Colonic mucosa (tissue), 4 donors: ENCODE results near the gene INPP4A. TPM values are rescaled to one million over a fixed set of nuclear protein-coding genes. Genes with fewer than 3 reads are reported as not detected.

Source experiments
- DNase-seq: peaks from one replicate; pipeline ENCODE4 v3.0.0-alpha.2; 2020
- H3K27ac ChIP-seq: fragments of 200-600 bp; one replicate; pipeline ENCODE4 v1.8.0; 2021
- H3K27me3 ChIP-seq: fragments of 200-600 bp; one replicate; pipeline ENCODE4 v1.8.0; 2021
- H3K36me3 ChIP-seq: fragments of 200-600 bp; one replicate; pipeline ENCODE4 v1.8.0; 2021
- H3K4me1 ChIP-seq: fragments of 200-600 bp; one replicate; pipeline ENCODE4 v1.8.0; 2021; ENCODE audit warnings: mild to moderate bottlenecking
- H3K4me3 ChIP-seq: fragments of 200-600 bp; one replicate; pipeline ENCODE4 v1.8.0; 2021
- H3K9ac ChIP-seq, 2 donors: one replicate each; pipeline ENCODE4 v1.7.0; 2013; ENCODE audit warnings: control low read depth in 2 of 2, low read depth in 2 of 2, low read length in 2 of 2
- H3K9me3 ChIP-seq: fragments of 200-600 bp; one replicate; pipeline ENCODE4 v1.8.0; 2021
- CTCF ChIP-seq: fragments of 200-600 bp; IDR thresholded peaks from one replicate; pipeline ENCODE4 v1.8.0; 2022; ENCODE audit warnings: antibody characterized with exemption, mild to moderate bottlenecking
- intact Hi-C: fragments of 100-400 bp; cut with DNase I; formaldehyde crosslinking; loops from one replicate; pipeline ENCODE4 v1.14.1; 2022
- total RNA-seq, 2 donors: library from RNA; stranded (reverse); fragmentation: NEBNext Ultra II Directional in 1 of 2; extraction: Animal tissue kit (Norgen Biotek cat#: 25700) in 1 of 2; gene quantifications; one replicate each; pipeline ENCODE4 v1.2.1, GENCODE V29; 2021
- donor health status: healthy.
- donor health status: DM: no; HTN: no; CAD: no.
- donor health status: DM: no; HTN: no; CAD: no.

The INPP4A gene
- total RNA-seq, 2 donors from 2014 or later: 11.5 to 17.9 TPM

GRCh38 chr2:98489486-98489885 is 44.8 kb downstream of the INPP4A start:
- H3K27ac ChIP-seq: no peak overlapping the region
- no peak overlapping the region for H3K4me3 ChIP-seq
- DNase-seq: no peak
- no peaks in the 10 kb centered on the region for H3K36me3 ChIP-seq
- no peaks in the 10 kb centered on the region for H3K9me3 ChIP-seq
- TF ChIP-seq CTCF: no peak
- H3K9ac ChIP-seq: no peak overlapping the region
- peaks cover 6% of the 10 kb centered on the region for H3K4me1 ChIP-seq
- intact Hi-C loops: no loop called here
- H3K27me3 ChIP-seq: no peaks in the 10 kb centered on the region

GRCh38 chr2:98489971-98490962 is 45.6 kb downstream of the INPP4A start:
- Histone ChIP-seq H3K9ac (no peak overlapping the region), H3K36me3 (no peaks in the 10 kb centered on the region), H3K27me3 (no peaks in the 10 kb centered on the region), H3K4me1 (peaks cover 6% of the 10 kb centered on the region), H3K4me3 (no peak overlapping the region), H3K9me3 (no peaks in the 10 kb centered on the region), H3K27ac (no peak overlapping the region)
- DNase-seq: no peak
- no peak for TF ChIP-seq CTCF
- intact Hi-C loops: no loop called here

- H3K4me1 ChIP-seq: peaks cover 6% of the 10 kb centered on the region
- H3K27ac ChIP-seq: no peak overlapping the region
- intact Hi-C loops: no loop called here
- no peaks in the 10 kb centered on the region for H3K27me3 ChIP-seq
- no peak overlapping the region for H3K9ac ChIP-seq
- no peaks in the 10 kb centered on the region for H3K36me3 ChIP-seq
- no peak for TF ChIP-seq CTCF
- DNase-seq: no peak
- no peak overlapping the region for H3K4me3 ChIP-seq
- no peaks in the 10 kb centered on the region for H3K9me3 ChIP-seq
These were observed 47.8 kb downstream of the INPP4A start for GRCh38 chr2:98492441-98492840.

- Histone ChIP-seq H3K9ac (no peak overlapping the region), H3K36me3 (no peaks in the 10 kb centered on the region), H3K4me3 (no peak overlapping the region), H3K4me1 (no peaks in the 10 kb centered on the region), H3K27ac (no peak overlapping the region), H3K27me3 (no peaks in the 10 kb centered on the region), H3K9me3 (no peaks in the 10 kb centered on the region)
- intact Hi-C loops: no loop called here
- no peak for TF ChIP-seq CTCF
- DNase-seq: no peak
These were observed 50.0 kb downstream of the INPP4A start for GRCh38 chr2:98494699-98495098.

- Histone ChIP-seq H3K9me3 (no peaks in the 10 kb centered on the region), H3K36me3 (no peaks in the 10 kb centered on the region), H3K4me3 (no peak overlapping the region), H3K9ac (no peak overlapping the region), H3K27ac (no peak overlapping the region), H3K4me1 (no peaks in the 10 kb centered on the region), H3K27me3 (no peaks in the 10 kb centered on the region)
- DNase-seq: no peak
- intact Hi-C loops: no loop called here
- TF ChIP-seq CTCF: no peak
These were observed 52.3 kb downstream of the INPP4A start for GRCh38 chr2:98496750-98497493.
